ENCODE data around the gene LCNL1. TPM values are rescaled to one million over a fixed set of nuclear protein-coding genes. Genes with fewer than 3 reads are reported as not detected.

Gene LCNL1
- total and polyA plus RNA-seq, 4 donors, result 0.15 to 2.7 (median 1.4) TPM

GRCh38 chr9:136979769-136980587, 2.8 kb upstream of the LCNL1 start:
- peak overlapping the region in 1 of 2 donors; percentile 58 for H3K27ac ChIP-seq (ENCODE audit: low read depth in 1 of 2, low read length in 1 of 2)
- H3K27me3 ChIP-seq (ENCODE audit: control insufficient read depth in 3 of 3, insufficient read depth in 3 of 3, low read length in 2 of 3), result peaks cover 5 to 16% (median 9%) of the 10 kb centered on the region in 3 donors
- DNase-seq (no peak), ATAC-seq (ENCODE audit: insufficient read depth, low FRiP score) (no peak)
- TF ChIP-seq CTCF (IDR thresholded peaks at IDR 0.05; ENCODE audit: control extremely low read depth, extremely low read depth), result no peak
- no peaks in the 10 kb centered on the region for H3K36me3 ChIP-seq (ENCODE audit: control insufficient read depth in 4 of 4, insufficient read depth in 4 of 4, low read length in 4 of 4)
- peaks cover 0 to 27% (median 11%) of the 10 kb centered on the region in 5 donors for H3K4me1 ChIP-seq (ENCODE audit: control insufficient read depth in 5 of 5, insufficient read depth in 5 of 5, low read length in 5 of 5)
- no peak overlapping the region for H3K4me3 ChIP-seq
- WGBS, 2 donors, result 89 to 91% methylated on average over 26 of the region's 26 CpGs
- H3K9me3 ChIP-seq (ENCODE audit: control insufficient read depth in 4 of 4, insufficient read depth in 3 of 4, low read length in 3 of 4), result peaks cover 0 to 5% (median 0%) of the 10 kb centered on the region in 4 donors
- H3K9ac ChIP-seq (ENCODE audit: insufficient read depth in 1 of 2, low read length in 2 of 2), result no peak overlapping the region

- no peak for DNase-seq
- Histone ChIP-seq H3K4me1 (ENCODE audit: control insufficient read depth in 5 of 5, insufficient read depth in 5 of 5, low read length in 5 of 5) (peaks cover 0 to 24% (median 11%) of the 10 kb centered on the region in 5 donors), H3K36me3 (ENCODE audit: control insufficient read depth in 4 of 4, insufficient read depth in 4 of 4, low read length in 4 of 4) (no peaks in the 10 kb centered on the region), H3K27me3 (ENCODE audit: control insufficient read depth in 3 of 3, insufficient read depth in 3 of 3, low read length in 2 of 3) (peaks cover 5 to 22% (median 9%) of the 10 kb centered on the region in 3 donors), H3K4me3 (no peak overlapping the region), H3K9me3 (ENCODE audit: control insufficient read depth in 4 of 4, insufficient read depth in 3 of 4, low read length in 3 of 4) (peaks cover 0 to 5% (median 0%) of the 10 kb centered on the region in 4 donors), H3K27ac (ENCODE audit: low read depth in 1 of 2, low read length in 1 of 2) (peak overlapping the region; percentile 49 to 83), H3K9ac (ENCODE audit: insufficient read depth in 1 of 2, low read length in 2 of 2) (no peak overlapping the region)
- 83 to 89% methylated on average over 16 of the region's 16 CpGs for WGBS, 2 donors
- no peak for TF ChIP-seq CTCF (IDR thresholded peaks at IDR 0.05; ENCODE audit: control extremely low read depth, extremely low read depth)
- ATAC-seq (ENCODE audit: insufficient read depth, low FRiP score), result no peak
Observed at GRCh38 chr9:136980669-136981478, 1.9 kb upstream of the LCNL1 start.

GRCh38 chr9:136981588-136982231, 1.1 kb upstream of the LCNL1 start:
- ATAC-seq (ENCODE audit: insufficient read depth, low FRiP score), result no peak
- H3K9ac ChIP-seq (ENCODE audit: insufficient read depth in 1 of 2, low read length in 2 of 2), result no peak overlapping the region
- H3K4me1 ChIP-seq (ENCODE audit: control insufficient read depth in 5 of 5, insufficient read depth in 5 of 5, low read length in 5 of 5), result peaks cover 0 to 21% (median 11%) of the 10 kb centered on the region in 5 donors
- peak; percentile 34 to 59 (median 49) for DNase-seq
- H3K9me3 ChIP-seq (ENCODE audit: control insufficient read depth in 4 of 4, insufficient read depth in 3 of 4, low read length in 3 of 4), result peaks cover 0 to 5% (median 0%) of the 10 kb centered on the region in 4 donors
- H3K36me3 ChIP-seq (ENCODE audit: control insufficient read depth in 4 of 4, insufficient read depth in 4 of 4, low read length in 4 of 4), result no peaks in the 10 kb centered on the region
- H3K27me3 ChIP-seq (ENCODE audit: control insufficient read depth in 3 of 3, insufficient read depth in 3 of 3, low read length in 2 of 3), result peaks cover 5 to 27% (median 11%) of the 10 kb centered on the region in 3 donors
- WGBS, 2 donors, result 57 to 62% methylated on average over 17 of the region's 17 CpGs
- no peak overlapping the region for H3K4me3 ChIP-seq
- peak overlapping the region; percentile 49 to 83 for H3K27ac ChIP-seq (ENCODE audit: low read depth in 1 of 2, low read length in 1 of 2)
- no peak for TF ChIP-seq CTCF (IDR thresholded peaks at IDR 0.05; ENCODE audit: control extremely low read depth, extremely low read depth)
